PFSK-1 (cell line): ENCODE results near the gene TMEM255B.

Experiments used
- FOXP2 ChIP-seq: optimal IDR thresholded peaks from 2 replicates; pipeline ENCODE3; 2011; ENCODE audit warnings: borderline replicate concordance, control low read depth, inconsistent platforms; ENCODE audit not compliant: insufficient read depth; ENCODE audit errors: extremely low read length, extremely low read depth
- POLR2AphosphoS5 ChIP-seq: IDR thresholded peaks from 2 replicates; pipeline ENCODE4 v1.6.1; 2012; ENCODE audit warnings: low read depth, mild to moderate bottlenecking, control low read depth, low read length, moderate library complexity
- REST ChIP-seq, 2 experiments: IDR thresholded peaks; 2 replicates each; pipeline versions ENCODE4 v1.6.1 to v1.8.0; 2011 to 2012; ENCODE audit warnings: low read depth in 2 of 2, low read length in 2 of 2, control low read depth in 1 of 2, inconsistent platforms in 1 of 2, mild to moderate bottlenecking in 1 of 2, moderate library complexity in 1 of 2; ENCODE audit not compliant: insufficient read depth in 1 of 2
- SIN3A ChIP-seq: IDR thresholded peaks from 2 replicates; pipeline ENCODE4 v1.6.1; 2012; ENCODE audit warnings: mild to moderate bottlenecking, low read length, moderate library complexity, borderline replicate concordance; ENCODE audit not compliant: insufficient read depth
- TAF1 ChIP-seq: IDR thresholded peaks from 2 replicates; pipeline ENCODE4 v1.6.1; 2012; ENCODE audit warnings: low read length, control low read depth, borderline replicate concordance; ENCODE audit not compliant: insufficient read depth

Gene TMEM255B

GRCh38 chr13:113857531-113858195 is 98.6 kb downstream of the TMEM255B start:
- no peak for TF ChIP-seq FOXP2
- no peak for TF ChIP-seq POLR2AphosphoS5
- TF ChIP-seq SIN3A = no peak
- no peak for TF ChIP-seq REST (IDR thresholded peaks at IDR 0.05; ENCODE audit: insufficient read depth in 1 of 2, low read depth in 2 of 2, low read length in 2 of 2)
- no peak for TF ChIP-seq TAF1

- TF ChIP-seq REST (IDR thresholded peaks at IDR 0.05; ENCODE audit: insufficient read depth in 1 of 2, low read depth in 2 of 2, low read length in 2 of 2) = no peak
- TF ChIP-seq SIN3A = no peak
- TF ChIP-seq POLR2AphosphoS5 = no peak
- no peak for TF ChIP-seq FOXP2
- TF ChIP-seq TAF1 = no peak
Observed at GRCh38 chr13:113859311-113860050, 100.5 kb downstream of the TMEM255B start.

GRCh38 chr13:113860051-113860664 is 101.1 kb downstream of the TMEM255B start:
- TF ChIP-seq REST (IDR thresholded peaks at IDR 0.05; ENCODE audit: insufficient read depth in 1 of 2, low read depth in 2 of 2, low read length in 2 of 2) (no peak), POLR2AphosphoS5 (no peak), TAF1 (no peak), FOXP2 (no peak), SIN3A (no peak)

GRCh38 chr13:113860665-113861432 is 101.8 kb downstream of the TMEM255B start:
- TF ChIP-seq REST (IDR thresholded peaks at IDR 0.05; ENCODE audit: insufficient read depth in 1 of 2, low read depth in 2 of 2, low read length in 2 of 2) = no peak
- no peak for TF ChIP-seq TAF1
- TF ChIP-seq SIN3A = no peak
- no peak for TF ChIP-seq FOXP2
- TF ChIP-seq POLR2AphosphoS5 = no peak
